NCI-H1417 (cell line): ENCODE measurements around the gene C15orf62.
A peak's percentile ranks its signal among the peaks of the same experiment; 100 is the strongest.

ENCODE experiments used
- DNase-seq, 3 experiments: peaks; one replicate each; lab custom pipeline; 2025; lab: John Stamatoyannopoulos, UW

C15orf62 gene

DNA sequence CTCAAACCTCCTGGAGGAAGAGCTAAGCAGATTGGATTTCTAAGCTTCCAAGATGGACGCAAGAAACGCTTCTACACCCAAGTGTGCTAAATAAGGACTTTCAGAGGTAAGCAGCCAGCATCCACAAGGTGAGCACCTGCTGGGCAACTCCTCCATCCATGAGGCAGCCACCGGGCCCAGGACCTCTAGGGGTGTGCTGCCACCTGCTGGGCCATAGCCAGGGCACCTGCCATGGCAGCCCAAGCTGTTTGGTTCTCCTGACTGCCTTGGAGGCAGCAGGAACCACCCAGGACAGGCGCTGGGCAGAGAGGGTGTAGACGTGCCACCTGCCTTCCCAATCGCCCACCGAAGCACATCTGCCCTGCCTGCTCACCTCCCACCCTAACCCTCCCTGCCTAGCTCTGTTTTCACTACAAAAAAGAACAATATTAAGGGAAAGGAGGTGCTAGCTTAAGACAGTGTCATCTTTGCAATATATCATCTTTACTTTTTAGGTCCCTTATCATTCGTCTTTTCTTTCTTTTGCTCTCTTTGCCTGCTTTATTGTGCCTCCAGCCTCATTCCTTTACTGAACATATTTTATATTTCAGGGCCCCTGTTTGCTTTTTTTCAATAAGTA, 12.9 kb downstream of the C15orf62 start:
- DNase-seq: peak; percentile 47 to 80 (median 65)

DNA sequence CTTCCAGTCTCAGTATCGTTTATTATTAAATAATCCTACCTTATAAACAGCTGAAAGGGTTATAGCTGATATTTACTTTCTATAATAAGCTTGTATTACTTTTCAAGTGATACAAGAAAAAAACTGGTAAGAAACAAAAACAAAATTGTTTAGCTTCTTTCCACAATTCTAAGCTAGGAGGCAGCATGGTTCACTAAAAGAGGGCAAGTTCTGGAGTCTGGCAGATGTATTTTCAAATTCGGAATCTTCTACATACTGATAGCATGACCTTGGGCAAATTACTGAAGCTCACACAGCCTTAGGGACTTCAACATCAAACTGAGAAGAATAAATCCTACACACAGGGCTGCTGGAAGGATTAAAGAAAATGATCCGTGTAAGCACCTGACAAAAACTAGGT, 15.4 kb downstream of the C15orf62 start:
- DNase-seq: peak in 1 of 3 experiments; percentile 3

DNA sequence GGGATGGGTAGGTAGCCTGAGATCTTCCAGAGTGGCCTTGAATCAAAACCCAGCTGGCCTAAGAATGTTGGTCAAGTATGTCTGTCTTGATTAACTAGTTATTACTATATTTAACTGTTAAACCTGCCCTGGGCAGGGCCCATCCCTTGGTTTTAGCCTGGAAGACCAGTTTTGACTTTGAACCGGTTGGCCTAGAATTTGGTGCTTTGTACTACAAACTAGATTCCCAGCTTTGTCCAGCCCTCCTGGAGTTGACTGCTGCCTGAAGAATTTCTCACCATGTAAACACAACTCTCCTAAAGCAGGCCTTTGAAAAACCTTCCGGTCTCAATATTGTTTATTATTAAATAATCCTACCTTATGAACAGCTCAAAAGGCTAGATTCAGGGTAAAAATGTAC, 16.0 kb downstream of the C15orf62 start:
- peak in 2 of 3 experiments; percentile 3 to 4 for DNase-seq

DNA sequence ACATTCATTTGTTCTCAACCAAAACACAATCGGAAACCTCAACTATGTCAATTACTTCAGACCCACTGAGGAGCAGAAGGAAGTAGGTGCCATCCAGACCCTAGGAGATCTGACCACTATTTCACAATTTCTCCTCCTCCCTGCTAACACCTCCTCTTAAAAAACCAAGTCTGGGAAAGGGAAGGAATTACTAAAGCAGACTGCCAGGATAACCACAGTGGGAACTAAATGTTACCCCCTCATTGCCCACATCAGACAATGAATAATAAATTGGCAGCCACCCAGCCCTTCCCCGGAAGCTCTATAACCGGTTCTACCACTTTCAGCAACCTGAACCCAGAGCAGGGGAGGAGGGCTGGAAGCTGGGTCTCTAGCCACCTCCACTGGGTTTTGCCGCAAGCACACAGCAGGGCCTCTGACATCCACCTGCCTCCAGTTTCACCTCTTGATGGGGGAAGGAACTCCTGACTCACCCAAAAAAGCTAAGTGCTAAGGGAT, 17.6 kb downstream of the C15orf62 start:
- peak in 2 of 3 experiments; percentile 86 to 95 for DNase-seq

DNA sequence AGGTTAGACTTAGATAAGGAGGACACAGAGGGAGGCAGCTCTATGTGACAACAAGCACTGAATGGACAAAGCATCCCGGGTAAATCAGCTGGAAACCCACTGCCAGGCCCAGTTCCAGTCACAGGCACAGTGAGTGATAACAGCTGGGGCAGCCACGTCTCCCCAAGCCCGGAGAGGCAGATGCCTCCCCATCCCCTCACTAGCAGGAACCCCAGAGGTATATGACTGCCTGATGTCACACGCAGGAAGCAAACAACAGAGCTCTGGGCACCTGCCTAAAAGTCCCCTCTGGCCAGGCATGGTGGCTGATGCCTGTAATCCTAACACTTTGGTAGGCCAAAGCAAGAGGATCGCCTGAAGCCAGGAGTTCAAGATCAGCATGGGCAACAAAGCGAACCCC, 18.2 kb downstream of the C15orf62 start:
- peak in 1 of 3 experiments; percentile 79 for DNase-seq

DNA sequence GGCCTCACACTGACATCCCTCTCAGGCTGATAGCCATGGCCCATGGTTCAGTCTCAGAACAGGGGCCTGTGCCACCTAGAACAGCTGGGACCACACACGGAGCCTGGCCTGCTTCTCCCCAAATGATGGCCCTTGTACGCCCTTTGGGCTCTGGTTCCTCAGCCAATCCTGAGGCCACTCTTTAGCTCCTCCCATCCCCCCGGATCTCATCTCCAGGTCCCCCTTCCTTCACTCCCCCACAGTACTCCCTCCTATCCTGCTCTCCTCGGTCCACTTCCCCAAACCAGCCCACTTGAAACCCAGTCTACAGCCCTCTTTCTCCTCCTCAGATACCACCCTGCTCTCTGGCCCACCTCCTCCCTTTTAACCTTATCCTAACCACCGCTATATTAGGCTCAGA, 19.3 kb downstream of the C15orf62 start:
- no peak for DNase-seq

DNA sequence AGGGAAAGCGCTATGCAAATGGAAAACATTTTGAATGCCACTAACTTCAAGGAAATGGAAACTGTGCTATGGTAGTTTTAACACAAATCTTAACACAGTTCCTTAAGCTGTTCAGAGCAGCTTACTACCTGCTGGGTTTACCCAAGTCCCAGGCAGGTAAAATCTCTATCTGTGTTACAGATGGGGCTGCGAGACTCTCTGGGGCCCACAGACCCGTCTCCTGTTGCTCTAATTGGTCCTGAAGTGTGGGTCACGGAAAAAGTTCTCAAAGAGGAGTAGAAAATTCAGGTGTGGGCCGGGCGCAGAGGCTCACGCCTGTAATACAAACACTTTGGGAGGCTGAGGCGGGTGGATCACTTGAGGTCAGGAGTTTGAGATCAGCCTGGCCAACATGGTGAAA, 20.2 kb downstream of the C15orf62 start:
- DNase-seq: no peak

DNA sequence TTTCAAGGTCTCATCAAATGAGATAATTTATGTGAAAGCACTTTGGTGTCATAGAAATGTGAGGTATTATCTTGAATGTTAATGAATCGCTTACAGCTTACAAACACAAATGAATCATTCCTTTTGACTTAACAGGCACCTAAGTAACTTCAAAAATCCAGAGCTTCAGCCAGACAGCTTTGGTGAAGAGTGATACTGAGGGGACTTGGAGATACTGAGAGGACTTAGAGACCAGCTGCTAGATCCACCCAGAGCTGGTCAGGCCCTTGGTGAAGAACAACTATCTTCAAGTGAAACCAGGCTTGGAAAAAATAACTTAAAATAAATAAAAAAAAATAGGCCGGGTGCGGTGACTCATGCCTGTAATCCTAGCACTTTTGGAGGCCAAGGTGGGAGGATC, 20.9 kb downstream of the C15orf62 start:
- DNase-seq: no peak

DNA sequence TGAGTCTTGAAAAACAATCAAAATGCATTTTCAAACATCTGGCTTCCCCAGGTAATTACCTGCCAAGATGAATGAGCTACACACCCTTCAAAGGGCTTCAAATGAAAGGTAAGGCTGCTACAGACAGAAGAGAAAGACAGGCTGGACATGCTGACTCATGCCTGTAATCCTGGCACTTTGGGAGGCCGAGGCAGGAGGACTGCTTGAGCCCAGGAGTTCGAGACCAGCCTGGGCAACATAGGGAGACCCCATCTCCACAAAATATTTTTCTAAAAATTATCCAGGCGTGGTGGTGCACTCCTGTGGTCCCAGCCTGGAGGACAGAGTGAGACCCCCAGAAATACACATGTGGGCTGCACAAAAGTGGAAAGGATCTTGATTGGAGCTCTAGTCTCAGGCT, 22.6 kb downstream of the C15orf62 start:
- peak in 1 of 3 experiments; percentile 0 for DNase-seq

DNA sequence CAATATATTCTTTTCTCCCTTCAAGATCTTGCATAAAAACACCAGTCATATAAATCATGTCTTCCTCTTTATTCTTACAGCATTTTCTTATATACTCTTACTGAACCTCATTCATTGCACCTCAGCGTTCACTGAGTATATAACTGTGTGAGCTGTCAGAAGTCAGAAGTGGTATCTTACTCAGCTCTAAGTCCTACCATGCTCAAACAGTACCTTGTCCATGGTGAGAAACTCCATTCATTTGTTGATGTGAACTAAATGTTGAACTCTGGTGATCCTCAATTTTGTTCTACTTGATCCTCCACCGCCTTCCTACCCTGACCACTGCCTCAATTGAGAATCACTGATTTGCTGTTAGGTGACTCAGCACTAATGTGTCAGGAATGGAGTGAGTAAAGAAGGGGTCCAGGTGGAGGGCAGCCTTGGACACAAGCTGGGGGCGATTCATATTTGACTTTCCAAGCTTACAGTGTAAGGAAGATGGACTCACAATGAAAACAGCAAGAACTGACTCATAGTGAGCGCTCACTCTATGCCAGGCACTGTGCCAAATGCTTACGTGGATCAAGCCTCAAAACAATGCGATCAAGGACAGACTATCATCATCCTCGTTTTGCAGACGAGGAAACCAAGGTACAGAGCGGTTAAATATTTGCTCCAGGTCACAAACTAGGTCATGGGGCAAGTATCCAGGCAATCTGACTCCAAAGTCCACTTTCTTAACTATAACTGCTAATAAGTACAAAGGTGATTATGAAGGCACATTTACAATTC, 23.6 kb downstream of the C15orf62 start:
- no peak for DNase-seq

DNA sequence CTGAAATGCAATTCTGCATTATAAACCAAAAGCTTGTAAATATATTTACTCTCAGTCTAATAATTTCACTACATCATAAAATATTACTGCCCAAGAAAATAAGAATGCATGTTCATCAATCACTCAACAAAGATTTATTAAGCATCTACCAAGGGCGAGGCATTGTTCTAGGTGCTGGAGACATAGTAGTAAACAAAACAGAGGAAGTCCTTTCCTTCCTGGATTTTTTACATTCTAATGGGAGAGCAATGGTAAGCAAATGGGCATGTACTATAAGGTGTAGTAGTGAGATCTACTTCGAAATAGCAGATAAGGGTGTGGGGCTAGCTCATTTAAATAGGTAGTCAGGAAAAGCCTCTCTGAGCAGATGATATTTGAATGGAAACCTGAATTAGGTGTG, 26.3 kb downstream of the C15orf62 start:
- DNase-seq: no peak

DNA sequence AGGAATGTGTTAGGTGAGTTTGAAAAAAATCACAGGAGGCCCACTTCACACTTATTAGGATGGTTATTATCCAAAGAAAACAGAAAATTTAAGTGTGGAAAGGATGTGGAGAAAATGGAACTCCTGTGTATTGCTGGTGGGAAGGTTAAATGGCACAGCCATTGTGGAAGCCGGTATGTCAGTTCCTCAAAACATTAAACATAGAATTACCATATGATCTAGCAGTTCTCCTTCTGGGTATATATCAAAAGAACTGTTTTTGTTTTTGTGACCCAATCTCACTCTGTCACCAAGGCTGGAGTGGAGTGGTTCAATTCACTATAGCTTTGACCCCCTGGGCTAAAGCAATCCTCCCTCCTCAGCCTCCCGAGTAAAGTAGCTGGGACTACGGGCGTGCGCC, 26.7 kb downstream of the C15orf62 start:
- DNase-seq: no peak

DNA sequence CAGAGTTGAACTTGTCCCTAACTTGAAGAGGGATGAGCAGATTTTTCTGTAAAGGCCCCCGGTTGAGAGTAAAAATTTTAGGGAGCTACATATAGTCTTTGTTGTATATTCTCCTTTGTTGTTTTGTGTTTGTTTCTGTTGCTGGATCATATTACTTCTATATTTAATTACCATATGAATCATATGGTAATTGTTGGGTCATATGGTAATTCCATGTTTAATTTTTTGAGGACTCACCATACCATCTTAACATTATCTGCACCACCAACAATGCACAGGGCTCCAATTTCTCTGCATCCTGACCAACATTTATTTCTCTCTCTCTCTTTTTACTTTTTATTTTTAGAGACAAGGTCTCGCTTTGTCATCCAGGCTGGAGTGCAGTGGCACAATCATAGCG, 29.7 kb downstream of the C15orf62 start:
- no peak for DNase-seq

DNA sequence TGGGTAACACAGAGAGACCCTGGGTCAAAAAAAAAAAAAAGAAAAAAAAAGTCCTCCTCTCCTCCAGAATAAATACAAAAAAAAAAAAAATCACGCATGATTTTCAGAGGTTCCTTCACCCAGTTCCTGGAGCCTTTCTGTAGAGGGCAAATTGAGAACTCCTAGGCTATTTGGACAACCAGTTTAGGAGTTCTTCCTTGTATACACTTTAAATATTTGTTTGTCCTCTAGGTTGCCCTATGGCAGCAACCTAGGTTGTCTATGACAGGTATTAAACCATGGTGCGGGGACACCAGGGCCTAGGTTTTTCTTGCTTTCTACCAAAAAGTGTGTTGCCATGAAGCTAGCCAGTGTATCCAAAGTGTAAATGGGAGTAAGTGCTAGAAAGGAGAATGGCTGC, 33.3 kb downstream of the C15orf62 start:
- DNase-seq: no peak

DNA sequence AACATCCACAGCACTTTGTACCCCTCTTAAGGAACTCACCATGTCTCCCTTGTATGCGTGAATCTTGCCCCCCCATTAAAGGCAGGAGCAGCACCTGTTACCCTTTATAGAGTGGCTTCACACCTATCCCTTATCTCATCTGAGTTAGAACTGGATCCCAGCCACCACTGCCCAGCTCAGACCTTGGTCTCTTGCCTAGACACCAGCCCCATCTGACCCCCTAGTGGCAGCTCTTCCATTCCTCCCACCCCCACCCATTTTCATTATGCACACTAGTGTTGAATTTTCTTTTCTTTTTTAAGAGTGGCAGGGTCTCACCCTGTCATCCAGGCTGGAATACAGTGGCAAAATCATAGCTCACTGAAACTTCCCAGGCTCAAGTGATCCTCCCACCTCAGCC, 33.9 kb downstream of the C15orf62 start:
- DNase-seq: no peak

DNA sequence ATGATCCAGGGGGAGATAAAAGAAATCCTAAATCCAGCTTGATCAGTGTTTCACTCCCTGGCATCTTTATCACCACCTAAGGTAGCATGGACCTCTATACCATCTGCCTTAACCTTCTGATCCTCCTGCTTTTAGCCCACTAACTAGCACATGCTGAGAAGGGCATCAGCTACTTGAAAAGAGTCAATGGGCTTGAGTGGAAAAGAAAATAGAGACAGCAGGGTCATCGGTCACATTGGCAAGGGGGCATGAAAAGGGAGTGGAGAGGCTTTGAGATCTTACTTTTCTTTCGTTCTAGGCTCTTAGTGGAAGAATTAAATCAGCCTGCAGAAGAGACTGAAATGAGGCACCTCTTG, 36.9 kb downstream of the C15orf62 start:
- DNase-seq: no peak

DNA sequence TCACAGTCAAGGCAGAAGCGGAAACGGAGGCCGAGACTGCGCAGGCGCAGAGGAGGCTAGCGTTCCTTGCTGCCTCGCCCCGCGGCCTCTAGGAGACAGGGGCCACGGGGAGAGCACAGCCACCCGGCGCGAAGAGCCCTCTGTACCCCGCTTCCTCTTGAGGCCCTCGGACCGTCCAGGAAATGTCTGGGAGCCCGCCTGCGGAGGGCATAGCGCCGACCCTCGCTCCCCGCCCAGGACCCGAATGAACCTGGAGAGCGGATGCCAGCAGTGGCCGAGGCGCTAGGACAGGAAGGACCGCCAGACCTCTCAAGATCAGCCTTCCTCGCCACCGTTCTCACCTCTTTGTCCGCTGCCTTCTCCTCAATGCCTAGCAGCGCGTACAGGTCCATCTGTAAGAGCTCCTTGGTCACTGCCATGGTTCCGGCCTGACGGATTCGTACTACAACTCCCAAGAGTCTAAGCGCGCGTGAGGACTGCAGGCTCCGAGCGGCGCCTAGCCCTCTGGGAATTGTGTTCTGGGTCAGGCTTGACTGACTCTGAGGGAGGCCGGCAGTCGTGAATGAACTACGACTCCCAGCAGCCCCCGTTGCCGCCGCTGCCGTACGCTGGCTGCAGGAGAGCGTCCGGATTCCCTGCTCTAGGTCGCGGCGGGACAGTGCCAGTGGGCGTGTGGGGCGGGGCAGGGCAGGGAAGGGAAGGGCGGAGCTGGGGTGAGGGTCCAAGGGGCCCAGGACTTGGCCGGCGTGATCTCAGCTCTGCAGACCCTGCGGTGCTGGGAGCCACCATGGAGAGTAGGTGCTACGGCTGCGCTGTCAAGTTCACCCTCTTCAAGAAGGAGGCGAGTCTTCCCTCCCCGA, 37.5 kb downstream of the C15orf62 start, which contains the start of the genes DNAJC17 and ZFYVE19:
DNAJC17 (minus strand) TSS at position 446 of the 860 bp plus-strand sequence; CDS start at position 419, 27 bp downstream.
ZFYVE19 (plus strand) TSS at position 62 of the 860 bp plus-strand sequence; CDS start at position 563, 501 bp downstream.
- peak; percentile 85 to 95 (median 95) for DNase-seq

DNA sequence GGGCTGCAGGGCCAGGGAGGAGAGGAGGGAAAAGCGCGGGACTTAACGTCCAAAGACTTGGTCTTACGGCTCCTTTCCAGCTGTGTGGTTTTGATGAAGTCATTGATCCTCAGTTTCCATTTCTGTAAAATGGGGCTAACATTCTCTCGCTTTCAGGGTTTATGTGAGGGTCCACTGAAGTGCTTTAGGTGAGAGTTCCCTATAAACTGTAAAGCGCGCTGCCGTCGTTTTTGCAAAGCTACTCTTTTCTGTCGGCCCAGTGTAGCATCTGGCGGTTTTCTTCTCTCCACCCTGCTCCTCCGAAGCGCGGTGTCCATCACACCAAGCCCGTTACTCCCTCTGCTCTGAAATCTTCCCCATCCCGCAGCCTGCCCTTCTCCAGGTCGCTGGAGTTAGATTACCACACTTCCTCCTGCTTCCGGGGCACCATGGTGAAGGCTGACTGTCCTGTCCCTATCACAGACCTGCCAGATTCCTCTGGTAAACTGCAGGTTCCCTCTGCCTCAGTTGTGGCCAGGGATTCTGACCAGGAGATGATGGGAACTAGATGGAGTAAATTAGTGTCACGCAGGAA, 38.2 kb downstream of the C15orf62 start:
- DNase-seq: peak in 1 of 3 experiments; percentile 22

DNA sequence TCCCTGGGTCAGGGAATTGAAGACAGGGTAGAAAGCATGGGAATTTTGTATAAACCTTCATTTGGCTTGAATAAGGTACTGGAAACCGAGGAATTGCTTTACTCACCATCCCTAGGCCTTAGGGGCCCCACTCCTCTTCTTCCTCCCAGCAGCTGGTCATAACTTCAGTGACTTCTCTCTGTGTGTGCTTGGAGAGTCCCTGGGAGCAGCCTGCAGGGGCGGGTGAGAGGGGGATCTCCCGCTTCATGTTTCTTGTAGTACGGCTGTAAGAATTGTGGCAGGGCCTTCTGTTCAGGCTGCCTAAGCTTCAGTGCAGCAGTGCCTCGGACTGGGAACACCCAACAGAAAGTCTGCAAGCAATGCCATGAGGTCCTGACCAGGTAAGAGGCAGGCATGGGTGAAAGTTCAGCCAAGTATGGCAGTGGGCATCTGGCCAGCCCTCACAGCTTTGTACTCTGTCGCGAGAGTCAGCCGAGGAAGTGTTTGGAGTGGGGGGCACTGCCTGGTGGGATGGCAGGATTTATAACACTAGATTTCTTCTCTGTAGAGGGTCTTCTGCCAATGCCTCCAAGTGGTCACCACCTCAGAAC, 39.2 kb downstream of the C15orf62 start:
- DNase-seq: no peak

DNA sequence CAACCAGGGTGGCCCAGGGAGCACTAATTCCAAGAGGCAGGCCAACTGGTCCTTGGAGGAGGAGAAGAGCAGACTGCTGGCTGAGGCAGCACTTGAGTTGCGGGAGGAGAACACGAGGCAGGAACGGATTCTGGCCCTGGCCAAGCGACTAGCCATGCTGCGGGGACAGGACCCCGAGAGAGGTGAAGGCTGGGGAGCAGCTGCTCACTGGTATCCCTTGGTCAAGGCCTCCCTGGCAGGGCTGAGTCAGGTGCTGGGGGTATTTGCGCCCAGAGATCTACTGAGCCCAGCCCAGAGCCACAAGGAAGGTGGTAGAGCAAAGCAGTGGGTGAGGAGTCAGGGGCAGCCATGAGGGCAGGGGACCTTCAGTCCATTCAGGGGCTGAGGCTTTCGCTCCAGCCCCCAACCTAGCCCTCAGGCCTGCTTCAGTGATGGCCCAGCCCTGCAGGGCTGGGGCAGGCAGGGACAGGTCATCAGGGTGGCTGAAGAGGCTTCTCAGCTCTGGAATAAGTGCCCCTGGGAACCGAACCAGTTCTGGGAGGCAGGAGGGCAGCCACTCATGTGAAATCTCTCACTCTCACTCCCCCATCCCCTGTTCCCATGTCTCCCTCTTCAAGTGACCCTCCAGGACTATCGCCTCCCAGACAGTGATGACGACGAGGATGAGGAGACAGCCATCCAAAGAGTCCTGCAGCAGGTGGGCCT, 43.1 kb downstream of the C15orf62 start:
- no peak for DNase-seq
